Activated CD8-positive, alpha-beta memory T cell treated with anti-CD3 and anti-CD28 coated beads, Interleukin-2, amount 50 U/mL, for 24 hours (primary cell): Measurements from ENCODE around the gene CDC73.
"Not testable (repeated sequence)": the region's sequence is repeated elsewhere in the genome, so short reads cannot be mapped to it uniquely, and the experiment has no call there.

Source experiments
- DNase-seq: peaks from one replicate; pipeline ENCODE4 v3.0.0-alpha.2; 2020; ENCODE audit errors: extremely low read depth

Gene CDC73

GRCh38 chr1:193114485-193115095, 7.2 kb upstream of the CDC73 start:
- no peak for DNase-seq

GRCh38 chr1:193115629-193116227, 6.1 kb upstream of the CDC73 start:
- no peak for DNase-seq

- DNase-seq, result not testable (repeated sequence)
Measured at GRCh38 chr1:193117167-193117566, 4.7 kb upstream of the CDC73 start.

GRCh38 chr1:193118194-193118593, 3.6 kb upstream of the CDC73 start:
- no peak for DNase-seq

GRCh38 chr1:193118803-193119730, 2.8 kb upstream of the CDC73 start:
- no peak for DNase-seq

GRCh38 chr1:193120604-193121166, 1.1 kb upstream of the CDC73 start:
- no peak for DNase-seq

GRCh38 chr1:193123751-193124150, 1.9 kb downstream of the CDC73 start:
- DNase-seq, result no peak

- no peak for DNase-seq
Measured at GRCh38 chr1:193125369-193125768, 3.5 kb downstream of the CDC73 start.

GRCh38 chr1:193131266-193131860, 9.5 kb downstream of the CDC73 start:
- DNase-seq, result no peak

GRCh38 chr1:193140254-193140653, 18.4 kb downstream of the CDC73 start:
- no peak for DNase-seq

- DNase-seq, result no peak
Measured at GRCh38 chr1:193141804-193142203, 20.0 kb downstream of the CDC73 start.

GRCh38 chr1:193142409-193142808, 20.6 kb downstream of the CDC73 start:
- no peak for DNase-seq

- no peak for DNase-seq
Measured at GRCh38 chr1:193143285-193143684, 21.5 kb downstream of the CDC73 start.

GRCh38 chr1:193144361-193144938, 22.6 kb downstream of the CDC73 start:
- DNase-seq, result no peak

- DNase-seq, result no peak
Measured at GRCh38 chr1:193144999-193145398, 23.2 kb downstream of the CDC73 start.

- DNase-seq, result no peak
Measured at GRCh38 chr1:193156117-193156821, 34.4 kb downstream of the CDC73 start.

- DNase-seq, result no peak
Measured at GRCh38 chr1:193156822-193157142, 35.0 kb downstream of the CDC73 start.

- no peak for DNase-seq
Measured at GRCh38 chr1:193157360-193157759, 35.5 kb downstream of the CDC73 start.

- no peak for DNase-seq
Measured at GRCh38 chr1:193176113-193176512, 54.3 kb downstream of the CDC73 start.

GRCh38 chr1:193176788-193177187, 55.0 kb downstream of the CDC73 start:
- no peak for DNase-seq

- DNase-seq, result no peak
Measured at GRCh38 chr1:193179094-193179493, 57.3 kb downstream of the CDC73 start.
